Right ventricle myocardium inferior (tissue), 1 donor: ENCODE measurements around the gene NTM. TPM values are rescaled to one million over a fixed set of nuclear protein-coding genes. Genes with fewer than 3 reads are reported as not detected.
A peak's percentile ranks its signal among the peaks of the same experiment; 100 is the strongest.

Experiments used
- ATAC-seq: fragments of 200-7000 bp; cut with Tn5 transposase; one replicate; pipeline ENCODE4 v1.9.1; 2020; ENCODE audit warnings: mild to moderate bottlenecking, moderate library complexity
- DNase-seq: peaks from one replicate; pipeline ENCODE4 v3.0.0; 2021; ENCODE audit errors: missing footprints
- intact Hi-C: fragments of 100-400 bp; cut with DNase I; formaldehyde crosslinking; loops from one replicate; pipeline ENCODE4 v1.11.0; 2022
- total RNA-seq: library from RNA; stranded (reverse); fragmentation: NEBNext Ultra II Directional; extraction: Animal tissue kit (Norgen Biotek cat#: 25700); gene quantifications from one replicate; pipeline ENCODE4 v1.2.1, GENCODE V29; 2021
- donor health status: DM: no; HTN: yes; CAD: no; lungs with severe emphysema.

The NTM gene
- total RNA-seq, 1 donor from 2014 or later, result 2.9 TPM

GRCh38 chr11:131787119-131787518 lies 416.7 kb downstream of the NTM start:
- no peak for ATAC-seq
- DNase-seq, result no peak
- intact Hi-C loops, result no loop called here

GRCh38 chr11:131790586-131790985 lies 420.2 kb downstream of the NTM start:
- no peak for DNase-seq
- no peak for ATAC-seq
- intact Hi-C loops, result no loop called here

GRCh38 chr11:131792243-131792642 lies 421.8 kb downstream of the NTM start:
- ATAC-seq, result no peak
- DNase-seq, result no peak
- intact Hi-C loops, result no loop called here

GRCh38 chr11:131796089-131796488 lies 425.7 kb downstream of the NTM start:
- intact Hi-C loops, result no loop called here
- DNase-seq, result no peak
- ATAC-seq, result no peak

GRCh38 chr11:131796541-131796940 lies 426.1 kb downstream of the NTM start:
- DNase-seq, result no peak
- intact Hi-C loops, result no loop called here
- no peak for ATAC-seq

GRCh38 chr11:131800452-131800851 lies 430.0 kb downstream of the NTM start:
- no peak for ATAC-seq
- no peak for DNase-seq
- intact Hi-C loops, result no loop called here

- intact Hi-C loops, result no loop called here
- DNase-seq (no peak), ATAC-seq (no peak)
Observed at GRCh38 chr11:131802440-131803115, 432.2 kb downstream of the NTM start.

- no peak for DNase-seq
- intact Hi-C loops, result no loop called here
- ATAC-seq, result no peak
Observed at GRCh38 chr11:131807876-131808275, 437.5 kb downstream of the NTM start.

GRCh38 chr11:131808470-131808869 lies 438.1 kb downstream of the NTM start:
- no peak for DNase-seq
- no peak for ATAC-seq
- intact Hi-C loops, result no loop called here

GRCh38 chr11:131809203-131809918 lies 438.9 kb downstream of the NTM start:
- ATAC-seq (no peak), DNase-seq (no peak)
- intact Hi-C loops, result no loop called here

- no peak for ATAC-seq
- intact Hi-C loops, result no loop called here
- no peak for DNase-seq
Observed at GRCh38 chr11:131810541-131810940, 440.1 kb downstream of the NTM start.

GRCh38 chr11:131811383-131811782 lies 441.0 kb downstream of the NTM start:
- DNase-seq (no peak), ATAC-seq (no peak)
- intact Hi-C loops, result no loop called here

- intact Hi-C loops, result no loop called here
- DNase-seq, result no peak
- no peak for ATAC-seq
Observed at GRCh38 chr11:131814108-131814507, 443.7 kb downstream of the NTM start.

- intact Hi-C loops, result no loop called here
- DNase-seq, result no peak
- ATAC-seq, result no peak
Observed at GRCh38 chr11:131815590-131815989, 445.2 kb downstream of the NTM start.

GRCh38 chr11:131816051-131816450 lies 445.6 kb downstream of the NTM start:
- ATAC-seq, result no peak
- no peak for DNase-seq
- intact Hi-C loops, result no loop called here

- intact Hi-C loops, result no loop called here
- DNase-seq, result no peak
- no peak for ATAC-seq
Observed at GRCh38 chr11:131817687-131818188, 447.3 kb downstream of the NTM start.

GRCh38 chr11:131819865-131820264 lies 449.4 kb downstream of the NTM start:
- ATAC-seq, result no peak
- intact Hi-C loops, result no loop called here
- DNase-seq, result no peak

GRCh38 chr11:131822506-131822905 lies 452.1 kb downstream of the NTM start:
- intact Hi-C loops, result no loop called here
- ATAC-seq (no peak), DNase-seq (no peak)

- no peak for DNase-seq
- no peak for ATAC-seq
- intact Hi-C loops, result no loop called here
Observed at GRCh38 chr11:131823772-131824171, 453.4 kb downstream of the NTM start.

GRCh38 chr11:131824771-131825170 lies 454.4 kb downstream of the NTM start:
- DNase-seq, result no peak

More at GRCh38 chr11:131824771-131825170, 454.4 kb downstream of the NTM start:
- peak; percentile 72 for ATAC-seq
- intact Hi-C loops, result no loop called here
